ENCODE data around the gene MORN1. TPM values are rescaled to one million over a fixed set of nuclear protein-coding genes. Genes with fewer than 3 reads are reported as not detected.
A peak's percentile ranks its signal among the peaks of the same experiment; 100 is the strongest.

Gene MORN1
- total and polyA plus RNA-seq, 2 of the 8 experiments (the other 6 are each of a cell fraction or from before 2014, with no cell fraction given), result 5.0 to 9.1 TPM

- Histone ChIP-seq H4K8ac (ENCODE audit: extremely low read depth, insufficient read depth, low read length) (peak overlapping the region; percentile 76), H2BK120ac (replicated peaks; ENCODE audit: low read depth, low read length) (no peak overlapping the region), H3K27ac (ENCODE audit: low read depth, low read length) (no peak overlapping the region), H2BK5ac (ENCODE audit: low read depth, low read length) (no peak overlapping the region), H3K4ac (replicated peaks; ENCODE audit: insufficient read length, low read depth, low read length) (no peak overlapping the region), H3K4me3 (ENCODE audit: extremely low read depth in 1 of 4, insufficient read depth in 2 of 4, low read depth in 3 of 4, low read length in 4 of 4) (no peak overlapping the region), H3K18ac (ENCODE audit: extremely low read depth, low read length) (no peak overlapping the region), H3K56ac (replicated peaks; ENCODE audit: insufficient read length, low read depth, low read length) (no peak overlapping the region), H3K79me2 (ENCODE audit: control insufficient read depth in 1 of 2, insufficient read depth in 2 of 2, low read length in 2 of 2) (no peaks in the 10 kb centered on the region), H3K27me3 (replicated peaks in 1 of 4; ENCODE audit: control insufficient read depth in 3 of 4, extremely low read depth in 1 of 4, insufficient read depth in 3 of 4, low read length in 3 of 4) (no peaks in the 10 kb centered on the region), H3K14ac (ENCODE audit: insufficient read length) (no peak overlapping the region), H3K9me3 (ENCODE audit: insufficient read depth in 2 of 2, low read depth in 1 of 2, low read length in 1 of 2) (no peaks in the 10 kb centered on the region), H3K4me1 (replicated peaks in 1 of 4; ENCODE audit: control insufficient read depth in 3 of 4, insufficient read depth in 4 of 4, low read length in 3 of 4) (no peaks in the 10 kb centered on the region), H2BK20ac (ENCODE audit: low read length) (no peak overlapping the region), H2BK15ac (ENCODE audit: low read length) (no peak overlapping the region), H4K5ac (ENCODE audit: insufficient read length, low read depth, low read length) (no peak overlapping the region), H3K36me3 (ENCODE audit: control insufficient read depth in 2 of 4, insufficient read depth in 4 of 4, low read length in 3 of 4) (no peaks in the 10 kb centered on the region), H2BK12ac (ENCODE audit: low read depth, low read length) (no peak overlapping the region), H3K9ac (replicated peaks in 1 of 4; ENCODE audit: extremely low read depth in 1 of 4, low read depth in 3 of 4, low read length in 3 of 4) (no peak overlapping the region), H2AFZ (ENCODE audit: low read length) (no peak overlapping the region), H4K20me1 (replicated peaks in 1 of 2; ENCODE audit: control insufficient read depth in 1 of 2, insufficient read depth in 2 of 2, low read length in 2 of 2) (peaks cover 0 to 3% of the 10 kb centered on the region in 2 experiments), H2AK5ac (ENCODE audit: low read depth, low read length) (no peak overlapping the region), H3K23me2 (ENCODE audit: low read depth, low read length) (no peaks in the 10 kb centered on the region), H3K23ac (ENCODE audit: insufficient read length) (no peak overlapping the region), H4K91ac (replicated peaks; ENCODE audit: insufficient read length, low read length) (no peak overlapping the region), H3K4me2 (ENCODE audit: insufficient read depth in 1 of 2, low read depth in 2 of 2, low read length in 2 of 2) (no peak overlapping the region), H3K79me1 (ENCODE audit: low read depth, low read length) (no peaks in the 10 kb centered on the region)
- FAIRE-seq (no peak), DNase-seq (ENCODE audit: low read depth in 1 of 2, low spot score in 2 of 2) (no peak)
- ChIA-PET POLR2A (ENCODE audit: partially characterized antibody) (no interaction called here), CTCF (ENCODE audit: partially characterized antibody) (interaction anchor here (1.5 to 1.8 kb wide), 3 partner anchors 11 to 34 kb away, joined by 4 to 8 read pairs (median 5); no protein-coding TSS in a partner anchor)
- no peak for TF ChIP-seq CHD2 (IDR thresholded peaks at IDR 0.05; ENCODE audit: low read length)
- TF ChIP-seq KDM5A (IDR thresholded peaks at IDR 0.05; ENCODE audit: low read length), result no peak
- 85% methylated on average over 15 of the region's 17 CpGs; no CpG with 5 or more reads in 1 of the 2 experiments for WGBS, 2 experiments (ENCODE audit: extremely low coverage in 1 of 2, insufficient coverage in 1 of 2, insufficient read length in 1 of 2, insufficient replicate concordance in 2 of 2, low coverage in 1 of 2, low lambda C conversion rate in 2 of 2, missing lambda C conversion rate in 1 of 2)
Measured at GRCh38 chr1:2346691-2347408, 44.5 kb downstream of the MORN1 start.

All from H1 (cell line).